DOHH2 (cell line): ENCODE data around the gene PPIA.
A peak's percentile ranks its signal among the peaks of the same experiment; 100 is the strongest.

Experiments
- H3F3A ChIP-seq: fragments of 200-600 bp; sonication (generic), shearing (Covaris generic); 2 replicates; pipeline ENCODE4 v1.6.0; 2016; ENCODE audit warnings: antibody characterized with exemption, mild to moderate bottlenecking; ENCODE audit not compliant: control insufficient read depth, insufficient read depth
- H3K27ac ChIP-seq: fragments of 200-600 bp; sonication (generic); 2 replicates; pipeline ENCODE4 v1.5.1; 2014; ENCODE audit warnings: low read depth, mild to moderate bottlenecking, low read length, moderate library complexity
- H3K27me3 ChIP-seq: fragments of 200-600 bp; sonication (generic); 2 replicates; pipeline ENCODE4 v1.6.1; 2014; ENCODE audit warnings: mild to moderate bottlenecking, low read length, mixed read lengths; ENCODE audit not compliant: control insufficient read depth
- H3K36me3 ChIP-seq: fragments of 200-600 bp; sonication (generic); 2 replicates; pipeline ENCODE4 v1.6.1; 2014; ENCODE audit warnings: mild to moderate bottlenecking, low read length, moderate library complexity, mixed read lengths; ENCODE audit not compliant: control insufficient read depth
- H3K4me1 ChIP-seq: fragments of 200-600 bp; sonication (generic); 2 replicates; pipeline ENCODE4 v1.6.1; 2014; ENCODE audit warnings: mild to moderate bottlenecking, low read length, mixed read lengths; ENCODE audit not compliant: control insufficient read depth
- H3K4me2 ChIP-seq: fragments of 200-600 bp; sonication (generic); 2 replicates; pipeline ENCODE4 v1.6.0; 2014; ENCODE audit warnings: mild to moderate bottlenecking, low read length, moderate library complexity
- H3K4me3 ChIP-seq: fragments of 200-600 bp; sonication (generic); 2 replicates; pipeline ENCODE4 v1.5.1; 2014; ENCODE audit warnings: mild to moderate bottlenecking, low read length, mixed read lengths
- H3K79me2 ChIP-seq: fragments of 200-600 bp; sonication (generic); 2 replicates; pipeline ENCODE4 v1.6.1; 2014; ENCODE audit warnings: mild to moderate bottlenecking, low read length, mixed read lengths; ENCODE audit not compliant: control insufficient read depth
- H3K9me2 ChIP-seq: fragments of 200-600 bp; sonication (generic); replicated peaks from 2 replicates; pipeline ENCODE4 v1.6.1; 2014; ENCODE audit warnings: mild to moderate bottlenecking, low read length, mixed read lengths; ENCODE audit not compliant: control insufficient read depth
- H3K9me3 ChIP-seq: fragments of 200-600 bp; sonication (generic); 2 replicates; pipeline ENCODE4 v1.6.1; 2014; ENCODE audit warnings: antibody characterized with exemption, low read length, mixed read lengths; ENCODE audit not compliant: control insufficient read depth, insufficient read depth
- H4K20me1 ChIP-seq: fragments of 200-600 bp; sonication (generic); 2 replicates; pipeline ENCODE4 v1.6.0; 2014; ENCODE audit warnings: low read depth, mild to moderate bottlenecking, antibody characterized with exemption, low read length, moderate library complexity; ENCODE audit not compliant: control insufficient read depth, insufficient read depth
- CTCF ChIP-seq: fragments of 200-600 bp; sonication (generic); IDR thresholded peaks from one replicate; pipeline ENCODE4 v1.5.1; 2014; ENCODE audit warnings: antibody characterized with exemption, mild to moderate bottlenecking, low read depth, low read length; ENCODE audit not compliant: poor library complexity, severe bottlenecking
- EZH2phosphoT487 ChIP-seq: fragments of 200-600 bp; sonication (generic); IDR thresholded peaks from 2 replicates; pipeline ENCODE4 v1.6.1; 2017; ENCODE audit warnings: borderline replicate concordance, mild to moderate bottlenecking, antibody characterized with exemption, low read length, moderate library complexity, mixed read lengths

PPIA gene

GRCh38 chr7:44814919-44815318, 18.4 kb downstream of the PPIA start:
- peaks cover 13% of the 10 kb centered on the region; the same call in 1 of the 2 replicates for H3F3A ChIP-seq
- no peak overlapping the region for H3K4me2 ChIP-seq
- no peaks in the 10 kb centered on the region for H3K27me3 ChIP-seq
- no peaks in the 10 kb centered on the region for H3K79me2 ChIP-seq
- no peaks in the 10 kb centered on the region for H4K20me1 ChIP-seq
- TF ChIP-seq EZH2phosphoT487 (no peak), CTCF (peak; percentile 29)
- peaks cover 8% of the 10 kb centered on the region for H3K4me1 ChIP-seq
- H3K36me3 ChIP-seq, result no peaks in the 10 kb centered on the region
- no peaks in the 10 kb centered on the region for H3K9me3 ChIP-seq
- no peak overlapping the region for H3K27ac ChIP-seq
- no peak overlapping the region for H3K4me3 ChIP-seq
- no peaks in the 10 kb centered on the region for H3K9me2 ChIP-seq

GRCh38 chr7:44819292-44819691, 22.8 kb downstream of the PPIA start:
- Histone ChIP-seq H3K9me2 (no peaks in the 10 kb centered on the region), H3K4me3 (no peak overlapping the region), H3K36me3 (no peaks in the 10 kb centered on the region), H4K20me1 (no peaks in the 10 kb centered on the region), H3K4me2 (no peak overlapping the region), H3K79me2 (no peaks in the 10 kb centered on the region), H3K27ac (no peak overlapping the region), H3K4me1 (peaks cover 13% of the 10 kb centered on the region), H3K9me3 (no peaks in the 10 kb centered on the region), H3K27me3 (no peaks in the 10 kb centered on the region), H3F3A (0 out of 2 replicates have a peak, but pooled peaks cover 10% of the 10 kb centered on the region)
- TF ChIP-seq CTCF, result no peak
- TF ChIP-seq EZH2phosphoT487, result no peak

- H3K36me3 ChIP-seq, result peaks cover 32% of the 10 kb centered on the region
- TF ChIP-seq EZH2phosphoT487 (no peak), CTCF (no peak)
- no peaks in the 10 kb centered on the region for H3K79me2 ChIP-seq
- H4K20me1 ChIP-seq, result no peaks in the 10 kb centered on the region
- H3K4me1 ChIP-seq, result peaks cover 8% of the 10 kb centered on the region
- H3F3A ChIP-seq, result peaks cover 30% of the 10 kb centered on the region
- no peak overlapping the region for H3K4me2 ChIP-seq
- H3K9me3 ChIP-seq, result no peaks in the 10 kb centered on the region
- no peaks in the 10 kb centered on the region for H3K9me2 ChIP-seq
- H3K27me3 ChIP-seq, result no peaks in the 10 kb centered on the region
- no peak overlapping the region for H3K27ac ChIP-seq
- no peak overlapping the region for H3K4me3 ChIP-seq
Observed at GRCh38 chr7:44823255-44823781, 26.8 kb downstream of the PPIA start.
